ENCODE results near the gene EFCAB14.

The EFCAB14 gene

GRCh38 chr1:46682064-46682463, 36.9 kb downstream of the EFCAB14 start:
- H4K20me1 ChIP-seq (ENCODE audit: insufficient read depth, low read length) = no peaks in the 10 kb centered on the region
- H3K36me3 ChIP-seq (ENCODE audit: insufficient read depth, low read length) = peaks cover 89% of the 10 kb centered on the region
- H3K27me3 ChIP-seq (ENCODE audit: insufficient read depth, low read length) = no peaks in the 10 kb centered on the region
- no peaks in the 10 kb centered on the region for H3K4me1 ChIP-seq (ENCODE audit: insufficient read depth, low read length, severe bottlenecking)
- no peak for TF ChIP-seq CTCF (IDR thresholded peaks at IDR 0.05; ENCODE audit: low read length)
- no peak for TF ChIP-seq EZH2 (IDR thresholded peaks at IDR 0.05; ENCODE audit: borderline replicate concordance, low read length)
- no peak overlapping the region for H3K4me2 ChIP-seq (ENCODE audit: low read length)
- no peaks in the 10 kb centered on the region for H3F3A ChIP-seq (ENCODE audit: insufficient read depth, low read length)
- H2AFZ ChIP-seq (ENCODE audit: low read length) = no peak overlapping the region
- no peaks in the 10 kb centered on the region for H3K9me3 ChIP-seq (ENCODE audit: low read length)
- no peak overlapping the region for H3K27ac ChIP-seq (ENCODE audit: low read depth, low read length, poor library complexity, severe bottlenecking)
- H3K9ac ChIP-seq (ENCODE audit: low read length) = no peak overlapping the region
- no peaks in the 10 kb centered on the region for H3K9me2 ChIP-seq (ENCODE audit: low read depth, low read length)
- H3K4me3 ChIP-seq (ENCODE audit: low read depth, low read length, poor library complexity, severe bottlenecking) = no peak overlapping the region
- H3K79me2 ChIP-seq (ENCODE audit: insufficient read depth, low read length) = no peaks in the 10 kb centered on the region

GRCh38 chr1:46681333-46682034, 37.4 kb downstream of the EFCAB14 start:
- no peaks in the 10 kb centered on the region for H3K9me2 ChIP-seq (ENCODE audit: low read depth, low read length)
- no peak overlapping the region for H3K4me2 ChIP-seq (ENCODE audit: low read length)
- peaks cover 85% of the 10 kb centered on the region for H3K36me3 ChIP-seq (ENCODE audit: insufficient read depth, low read length)
- H2AFZ ChIP-seq (ENCODE audit: low read length) = no peak overlapping the region
- no peaks in the 10 kb centered on the region for H3K4me1 ChIP-seq (ENCODE audit: insufficient read depth, low read length, severe bottlenecking)
- H3K79me2 ChIP-seq (ENCODE audit: insufficient read depth, low read length) = no peaks in the 10 kb centered on the region
- TF ChIP-seq EZH2 (IDR thresholded peaks at IDR 0.05; ENCODE audit: borderline replicate concordance, low read length) = no peak
- TF ChIP-seq CTCF (IDR thresholded peaks at IDR 0.05; ENCODE audit: low read length) = no peak
- H3K9ac ChIP-seq (ENCODE audit: low read length) = no peak overlapping the region
- H3K27ac ChIP-seq (ENCODE audit: low read depth, low read length, poor library complexity, severe bottlenecking) = no peak overlapping the region
- H3K9me3 ChIP-seq (ENCODE audit: low read length) = no peaks in the 10 kb centered on the region
- H3K27me3 ChIP-seq (ENCODE audit: insufficient read depth, low read length) = no peaks in the 10 kb centered on the region
- no peaks in the 10 kb centered on the region for H4K20me1 ChIP-seq (ENCODE audit: insufficient read depth, low read length)
- H3K4me3 ChIP-seq (ENCODE audit: low read depth, low read length, poor library complexity, severe bottlenecking) = no peak overlapping the region
- H3F3A ChIP-seq (ENCODE audit: insufficient read depth, low read length) = no peaks in the 10 kb centered on the region

DNA sequence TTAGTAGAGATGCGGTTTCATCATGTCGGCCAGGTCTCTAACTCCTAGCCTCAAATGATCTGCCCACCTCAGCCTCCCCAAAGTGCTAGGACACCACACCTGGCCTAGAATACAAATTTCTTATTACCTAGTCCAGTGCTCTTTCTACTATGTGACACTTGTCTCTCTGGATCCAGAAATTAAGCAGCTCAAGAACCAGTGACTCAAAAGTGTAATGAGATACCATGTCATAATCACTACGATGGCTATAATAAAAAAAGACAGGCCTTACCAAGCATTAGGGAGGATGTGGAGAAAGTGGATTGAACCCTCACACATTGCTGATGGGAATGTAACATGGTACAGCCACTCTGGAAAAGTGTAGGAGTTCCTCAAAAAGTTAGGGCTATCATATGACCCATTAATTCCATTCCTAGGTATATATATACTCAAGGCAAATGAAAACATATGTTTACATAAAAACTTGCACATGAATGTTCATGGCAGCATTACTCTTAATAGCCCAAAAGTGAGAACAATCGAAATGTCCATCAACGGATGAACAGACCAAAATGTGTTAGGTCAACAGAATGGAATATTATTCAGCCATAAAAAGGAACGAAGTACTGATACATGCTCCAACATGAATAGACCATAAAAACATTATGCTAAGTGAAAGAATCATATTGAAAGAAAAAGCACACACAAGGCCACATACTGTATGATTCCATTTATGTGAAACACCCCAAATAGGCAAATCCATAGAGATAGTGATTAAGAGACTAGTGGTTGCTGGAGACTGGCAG, 38.9 kb downstream of the EFCAB14 start:
- peaks cover 79% of the 10 kb centered on the region for H3K36me3 ChIP-seq (ENCODE audit: insufficient read depth, low read length)

More for the DNA sequence above, 38.9 kb downstream of the EFCAB14 start:
- Histone ChIP-seq H3K27me3 (ENCODE audit: insufficient read depth, low read length) (no peaks in the 10 kb centered on the region), H3K4me3 (ENCODE audit: low read depth, low read length, poor library complexity, severe bottlenecking) (no peak overlapping the region), H3K4me1 (ENCODE audit: insufficient read depth, low read length, severe bottlenecking) (no peaks in the 10 kb centered on the region), H3K9me3 (ENCODE audit: low read length) (no peaks in the 10 kb centered on the region), H3K27ac (ENCODE audit: low read depth, low read length, poor library complexity, severe bottlenecking) (no peak overlapping the region), H4K20me1 (ENCODE audit: insufficient read depth, low read length) (no peaks in the 10 kb centered on the region), H3K9me2 (ENCODE audit: low read depth, low read length) (no peaks in the 10 kb centered on the region), H3F3A (ENCODE audit: insufficient read depth, low read length) (no peaks in the 10 kb centered on the region), H3K9ac (ENCODE audit: low read length) (no peak overlapping the region), H3K79me2 (ENCODE audit: insufficient read depth, low read length) (no peaks in the 10 kb centered on the region), H2AFZ (ENCODE audit: low read length) (no peak overlapping the region), H3K4me2 (ENCODE audit: low read length) (no peak overlapping the region)
- no peak for TF ChIP-seq EZH2 (IDR thresholded peaks at IDR 0.05; ENCODE audit: borderline replicate concordance, low read length)

Measured in OCI-LY1 (cell line).